ENCODE measurements around the gene PLCXD1. TPM values are rescaled to one million over a fixed set of nuclear protein-coding genes. Genes with fewer than 3 reads are reported as not detected.
A peak's percentile ranks its signal among the peaks of the same experiment; 100 is the strongest.

The PLCXD1 gene
- polyA plus RNA-seq, 2 of the 4 experiments (the other 2 are of a cell fraction): 64.6 to 67.9 TPM

DNA sequence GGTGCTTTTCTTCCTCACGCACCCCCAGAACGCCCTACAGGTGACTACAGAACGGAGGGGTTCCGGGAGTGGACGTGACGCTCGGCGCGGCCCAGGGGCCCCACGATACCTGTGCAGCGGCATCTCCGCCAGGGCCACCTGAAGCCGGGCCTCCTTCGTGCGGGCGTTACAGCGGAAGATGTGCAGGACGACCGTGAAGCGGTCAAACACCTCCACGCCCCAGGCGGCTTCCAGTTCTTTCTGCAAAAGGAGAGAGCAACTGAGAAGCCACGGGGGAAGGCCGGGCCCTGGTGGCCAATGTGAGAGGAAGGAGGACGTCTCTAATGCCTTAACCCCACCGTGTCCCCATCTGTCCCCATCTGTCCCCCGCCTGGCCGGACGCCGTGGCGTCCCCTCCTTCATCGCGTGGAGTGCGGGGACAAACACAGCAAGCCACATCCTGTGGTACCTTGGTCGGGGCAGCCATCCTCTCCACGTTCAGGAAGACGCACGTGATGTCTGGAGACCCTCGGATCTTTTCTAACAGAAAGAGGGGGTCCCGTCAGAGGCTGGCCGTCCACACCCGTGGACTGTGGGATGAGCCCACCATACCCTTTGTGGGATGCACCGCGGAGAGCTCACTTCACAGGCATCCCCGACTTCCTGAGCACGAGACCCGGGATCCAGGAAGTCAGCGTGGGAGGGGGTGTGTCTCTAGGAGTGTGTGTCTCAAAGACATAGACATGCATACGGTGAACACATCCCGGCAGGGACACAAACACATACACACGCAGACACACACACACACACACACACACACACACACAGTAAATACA lies 33.8 kb downstream of the PLCXD1 start:
- H3K9me3 ChIP-seq: no peaks in the 10 kb centered on the region
- FAIRE-seq (no peak), ATAC-seq (no peak), DNase-seq (ENCODE audit: low read depth in 1 of 2, low spot score in 1 of 2) (peak in 1 of 2 experiments; percentile 54)
- ChIA-PET CTCF (no interaction called here), POLR2A (no interaction called here)
- peaks cover 8% of the 10 kb centered on the region; the same call in 1 of the 3 replicates for H3K4me1 ChIP-seq
- no peak overlapping the region for H3K4me3 ChIP-seq
- no peak for TF ChIP-seq EP300 (IDR thresholded peaks at IDR 0.05)
- no peak for TF ChIP-seq RNF2 (IDR thresholded peaks at IDR 0.05; ENCODE audit: borderline replicate concordance, low read depth)
- TF ChIP-seq MAZ (IDR thresholded peaks at IDR 0.05; ENCODE audit: borderline replicate concordance, low read depth, low read length): no peak
- no peak for TF ChIP-seq RCOR1 (IDR thresholded peaks at IDR 0.05; ENCODE audit: low read depth, low read length)
- no peak for TF ChIP-seq EHMT2 (IDR thresholded peaks at IDR 0.05; ENCODE audit: low read depth)
- TF ChIP-seq CHD2 (IDR thresholded peaks at IDR 0.05; ENCODE audit: low read length, partially characterized antibody): no peak
- WGBS (ENCODE audit: missing lambda C conversion rate): 90% methylated on average over 51 of the region's 51 CpGs
- H3K4me2 ChIP-seq: no peak overlapping the region
- no peak overlapping the region for H3K27ac ChIP-seq

- Histone ChIP-seq H3K9me3 (no peaks in the 10 kb centered on the region), H3K4me2 (peak overlapping the region; percentile 61), H3K27ac (no peak overlapping the region), H3K4me3 (peak overlapping the region; percentile 93; the same call in 1 of the 3 replicates), H3K4me1 (peaks cover 17% of the 10 kb centered on the region; the same call in 1 of the 3 replicates)
- ChIA-PET POLR2A (no interaction called here), CTCF (no interaction called here)
- TF ChIP-seq BHLHE40 (IDR thresholded peaks at IDR 0.05; ENCODE audit: low read depth, low read length) (no peak), HEYL (CRISPR knock-in tag; IDR thresholded peaks at IDR 0.05) (no peak), ZSCAN20 (CRISPR knock-in tag; IDR thresholded peaks at IDR 0.05) (no peak), TP53 (CRISPR knock-in tag; IDR thresholded peaks at IDR 0.05) (no peak), JUNB (IDR thresholded peaks at IDR 0.05) (no peak)
- TF ChIP-seq, protein P1, sequence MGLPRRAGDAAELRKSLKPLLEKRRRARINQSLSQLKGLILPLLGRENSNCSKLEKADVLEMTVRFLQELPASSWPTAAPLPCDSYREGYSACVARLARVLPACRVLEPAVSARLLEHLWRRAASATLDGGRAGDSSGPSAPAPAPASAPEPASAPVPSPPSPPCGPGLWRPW (IDR thresholded peaks at IDR 0.05): no peak
- DNase-seq (ENCODE audit: low read depth in 1 of 2, low spot score in 1 of 2) (no peak), ATAC-seq (no peak), FAIRE-seq (no peak)
- 95% methylated on average over 44 of the region's 50 CpGs for WGBS (ENCODE audit: missing lambda C conversion rate)
Observed at GRCh38 chrX:316351-317325, 35.5 kb downstream of the PLCXD1 start.

DNA sequence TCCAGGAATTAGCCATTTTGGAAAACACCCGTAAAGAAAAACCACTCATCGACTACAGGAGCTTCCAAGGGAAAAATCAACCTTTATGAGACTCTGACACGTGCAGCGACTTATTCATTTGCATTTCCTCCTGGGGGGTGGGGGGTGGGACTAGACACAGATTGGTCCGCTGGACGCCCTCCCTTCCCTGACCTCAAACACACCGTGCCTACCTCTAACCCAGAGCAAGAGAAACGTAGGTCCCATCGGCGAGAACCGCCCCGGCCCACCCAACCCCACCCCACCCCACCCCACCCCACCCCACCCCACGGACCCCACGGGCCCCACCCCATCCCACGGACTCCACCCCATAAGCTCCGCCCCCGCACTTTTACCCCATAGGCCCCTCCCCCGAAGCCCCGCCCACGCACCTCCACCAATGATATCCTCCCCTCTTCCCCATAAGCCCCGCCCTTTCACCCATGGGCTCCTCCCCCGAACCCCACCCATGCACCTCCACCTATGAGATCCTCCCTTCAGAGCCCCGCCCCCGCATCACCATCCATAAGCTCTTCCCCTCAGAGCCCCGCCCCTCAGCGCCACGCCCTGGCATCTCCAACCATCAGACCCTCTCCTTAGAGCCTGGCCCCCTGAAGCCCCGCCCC lies 36.4 kb downstream of the PLCXD1 start:
- Histone ChIP-seq H3K4me3 (peak overlapping the region; percentile 93), H3K4me1 (peaks cover 19% of the 10 kb centered on the region; the same call in 1 of the 3 replicates), H3K4me2 (peak overlapping the region; percentile 61), H3K27ac (peak overlapping the region; percentile 97 to 99; a peak in 4 of 6 replicates), H3K9me3 (no peaks in the 10 kb centered on the region)
- TF ChIP-seq SMC3 (IDR thresholded peaks at IDR 0.05): no peak
- WGBS (ENCODE audit: missing lambda C conversion rate): 70% methylated on average over 9 of the region's 28 CpGs
- FAIRE-seq (no peak), DNase-seq (ENCODE audit: low read depth in 1 of 2, low spot score in 1 of 2) (peak in 1 of 2 experiments; percentile 84), ATAC-seq (no peak; a peak in 1 of 6 replicates)
- POLR2A ChIA-PET: no interaction called here
- CTCF ChIA-PET: no interaction called here

DNA sequence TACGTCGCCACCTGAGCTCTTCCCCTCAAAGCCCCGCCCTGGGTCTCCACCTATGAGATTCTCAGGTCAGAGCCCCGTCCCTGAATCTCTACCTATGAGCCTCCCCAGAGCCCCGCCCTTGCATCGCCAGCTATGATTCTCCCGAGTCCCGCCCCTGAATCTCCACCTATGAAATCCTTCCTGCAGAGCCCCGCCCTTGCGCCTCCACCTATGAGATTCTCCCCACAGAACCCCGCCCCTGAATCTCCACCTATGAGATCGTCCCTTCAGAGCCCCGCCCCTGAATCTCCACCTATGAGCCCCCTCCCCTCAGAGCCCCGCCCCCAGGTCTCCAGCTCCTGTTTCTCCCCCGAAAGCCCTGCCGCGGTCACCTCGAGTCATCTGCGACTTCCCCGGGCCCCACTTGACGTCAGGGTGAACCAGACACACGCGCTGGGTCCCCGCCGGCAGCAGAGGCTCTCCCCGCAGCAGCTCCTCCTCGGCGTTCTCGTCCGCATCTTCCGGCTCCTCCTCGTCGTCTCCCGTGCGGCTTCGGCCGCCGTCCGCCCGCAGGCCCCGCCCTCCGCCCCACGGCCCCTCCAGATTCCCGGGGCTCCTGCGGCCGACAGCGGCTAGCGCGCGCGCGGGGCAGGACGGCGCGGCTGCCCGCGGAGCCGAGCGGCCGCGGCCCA lies 37.0 kb downstream of the PLCXD1 start:
- Histone ChIP-seq H3K4me3 (peak overlapping the region; percentile 93), H3K4me2 (peak overlapping the region; percentile 61)
- 2% methylated on average over 34 of the region's 61 CpGs for WGBS (ENCODE audit: missing lambda C conversion rate)
- TF ChIP-seq HOXB5 (CRISPR knock-in tag; IDR thresholded peaks at IDR 0.05): peak; percentile 39; the same call in 1 of the 2 replicates
- TF ChIP-seq SMC3 (IDR thresholded peaks at IDR 0.05): peak; percentile 13; the same call in 1 of the 3 replicates
- TF ChIP-seq POLR2AphosphoS2 (conservative IDR thresholded peaks at IDR 0.05; ENCODE audit: low read length): peak; percentile 96
- peak; percentile 54; the same call in 1 of the 2 replicates for TF ChIP-seq PHF8 (IDR thresholded peaks at IDR 0.05; ENCODE audit: borderline replicate concordance, low read depth)
- no peak for TF ChIP-seq NPAS2 (CRISPR knock-in tag; IDR thresholded peaks at IDR 0.05; ENCODE audit: borderline replicate concordance)
- TF ChIP-seq TP53 (CRISPR knock-in tag; IDR thresholded peaks at IDR 0.05): peak; percentile 80; the same call in 1 of the 2 replicates
- peak; percentile 28; the same call in 1 of the 2 replicates for TF ChIP-seq FOSB (CRISPR knock-in tag; IDR thresholded peaks at IDR 0.05)
- TF ChIP-seq HOXB13 (CRISPR knock-in tag; IDR thresholded peaks at IDR 0.05; ENCODE audit: low read depth): no peak
- TF ChIP-seq TFCP2L1 (CRISPR knock-in tag; IDR thresholded peaks at IDR 0.05): peak; percentile 30; the same call in 1 of the 2 replicates
- TF ChIP-seq RFX5 (IDR thresholded peaks at IDR 0.05): no peak
- no peak for TF ChIP-seq RAD21 (conservative IDR thresholded peaks at IDR 0.05 in 1 of 2, IDR thresholded peaks at IDR 0.05 in 1 of 2)
- 0 out of 2 replicates have a peak, but pooled peaks have one; percentile 42 for TF ChIP-seq HOXA7 (CRISPR knock-in tag; IDR thresholded peaks at IDR 0.05)
- TF ChIP-seq FOXS1 (CRISPR knock-in tag; IDR thresholded peaks at IDR 0.05): no peak
- peak; percentile 84; the same call in 2 of the 3 replicates for TF ChIP-seq BCL3 (IDR thresholded peaks at IDR 0.05)

More for the DNA sequence above, 37.0 kb downstream of the PLCXD1 start:
- FAIRE-seq (no peak), ATAC-seq (peak; percentile 67 to 82), DNase-seq (ENCODE audit: low read depth in 1 of 2, low spot score in 1 of 2) (peak; percentile 96 to 99)
- ChIA-PET POLR2A (no interaction called here), CTCF (no interaction called here)
- no peaks in the 10 kb centered on the region for H3K9me3 ChIP-seq
- peak overlapping the region; percentile 97 to 99 for H3K27ac ChIP-seq
- peaks cover 25% of the 10 kb centered on the region; the same call in 2 of the 3 replicates for H3K4me1 ChIP-seq

Data from A549 (cell line).